MCF 10A (cell line): Measurements from ENCODE around the gene UBAP1L. TPM values are rescaled to one million over a fixed set of nuclear protein-coding genes. Genes with fewer than 3 reads are reported as not detected.
"Not testable (repeated sequence)": the region's sequence is repeated elsewhere in the genome, so short reads cannot be mapped to it uniquely, and the experiment has no call there.

Source experiments
- BruUV-seq: library from RNA; stranded (reverse); fragments of 400-500 nt; replicated peaks from 2 replicates; lab custom pipeline; 2021; lab: Mats Ljungman, UMichigan
- CTCF ChIA-PET: fragments of 300-600 bp; sonication (Branson Sonifier 250); formaldehyde crosslinking; extraction: SDS; loops from one replicate; lab custom pipeline; 2021; ENCODE audit warnings: antibody characterized with exemption, inconsistent platforms; lab: Yijun Ruan, JAX
- POLR2A ChIA-PET: fragments of 300-600, 350-650 bp; sonication (Branson Sonifier 250); formaldehyde crosslinking; extraction: SDS; loops from one replicate; lab custom pipeline; 2020; ENCODE audit warnings: antibody characterized with exemption, inconsistent platforms; lab: Yijun Ruan, JAX
- DNase-seq: peaks from one replicate; pipeline ENCODE4 v3.0.0-alpha.2; 2018; ENCODE audit not compliant: unreplicated experiment
- H3K27ac Mint-ChIP-seq: one replicate; pipeline ENCODE4 v1.8.0; 2022; ENCODE audit warnings: mild to moderate bottlenecking, low read depth, mixed read lengths; ENCODE audit not compliant: unreplicated experiment
- H3K27me3 Mint-ChIP-seq: one replicate; pipeline ENCODE4 v1.8.0; 2022; ENCODE audit warnings: mixed read lengths; ENCODE audit not compliant: insufficient read depth, unreplicated experiment
- H3K36me3 Mint-ChIP-seq: one replicate; pipeline ENCODE4 v1.8.0; 2022; ENCODE audit warnings: mild to moderate bottlenecking, moderate library complexity, mixed read lengths; ENCODE audit not compliant: insufficient read depth, unreplicated experiment
- H3K4me1 Mint-ChIP-seq: one replicate; pipeline ENCODE4 v1.8.0; 2022; ENCODE audit warnings: mixed read lengths; ENCODE audit not compliant: insufficient read depth, unreplicated experiment
- H3K4me3 Mint-ChIP-seq: one replicate; pipeline ENCODE4 v1.8.0; 2022; ENCODE audit warnings: mild to moderate bottlenecking, moderate library complexity, mixed read lengths; ENCODE audit not compliant: unreplicated experiment
- H3K9me3 Mint-ChIP-seq: one replicate; pipeline ENCODE4 v1.8.0; 2022; ENCODE audit warnings: mixed read lengths; ENCODE audit not compliant: unreplicated experiment
- intact Hi-C: fragments of 100-400 bp; cut with micrococcal nuclease; formaldehyde crosslinking; loops from 2 replicates; pipeline ENCODE4 v1.14.1; 2022
- total RNA-seq: library from RNA; stranded (reverse); gene quantifications from 2 replicates; pipeline ENCODE4 v1.2.3, GENCODE V29; 2022
- TF ChIP-seq, protein P1 (sequence below): fragments of 200-600 bp; IDR thresholded peaks from one replicate; pipeline ENCODE4 v1.8.0; 2022; ENCODE audit warnings: antibody characterized with exemption, mild to moderate bottlenecking; ENCODE audit not compliant: unreplicated experiment

The UBAP1L gene
- total RNA-seq, 1 experiment from 2014 or later: 3.0 TPM

- Mint-ChIP-seq H3K4me3 (no peak overlapping the region), H3K27me3 (no peaks in the 10 kb centered on the region), H3K9me3 (no peaks in the 10 kb centered on the region), H3K36me3 (peaks cover under 1% of the 10 kb centered on the region), H3K4me1 (no peaks in the 10 kb centered on the region), H3K27ac (no peak overlapping the region)
- no TSS peak for BruUV-seq
- POLR2A ChIA-PET: interaction anchor here (0.6 kb wide), 1 partner anchor 394 kb away, joined by 3 read pairs; no protein-coding TSS in a partner anchor
- intact Hi-C loops: no loop called here
- CTCF ChIA-PET: interaction anchor here (1.0 kb wide), 1 partner anchor 62 kb away, joined by 3 read pairs; no protein-coding TSS in a partner anchor
- DNase-seq: no peak
- TF ChIP-seq, protein P1, sequence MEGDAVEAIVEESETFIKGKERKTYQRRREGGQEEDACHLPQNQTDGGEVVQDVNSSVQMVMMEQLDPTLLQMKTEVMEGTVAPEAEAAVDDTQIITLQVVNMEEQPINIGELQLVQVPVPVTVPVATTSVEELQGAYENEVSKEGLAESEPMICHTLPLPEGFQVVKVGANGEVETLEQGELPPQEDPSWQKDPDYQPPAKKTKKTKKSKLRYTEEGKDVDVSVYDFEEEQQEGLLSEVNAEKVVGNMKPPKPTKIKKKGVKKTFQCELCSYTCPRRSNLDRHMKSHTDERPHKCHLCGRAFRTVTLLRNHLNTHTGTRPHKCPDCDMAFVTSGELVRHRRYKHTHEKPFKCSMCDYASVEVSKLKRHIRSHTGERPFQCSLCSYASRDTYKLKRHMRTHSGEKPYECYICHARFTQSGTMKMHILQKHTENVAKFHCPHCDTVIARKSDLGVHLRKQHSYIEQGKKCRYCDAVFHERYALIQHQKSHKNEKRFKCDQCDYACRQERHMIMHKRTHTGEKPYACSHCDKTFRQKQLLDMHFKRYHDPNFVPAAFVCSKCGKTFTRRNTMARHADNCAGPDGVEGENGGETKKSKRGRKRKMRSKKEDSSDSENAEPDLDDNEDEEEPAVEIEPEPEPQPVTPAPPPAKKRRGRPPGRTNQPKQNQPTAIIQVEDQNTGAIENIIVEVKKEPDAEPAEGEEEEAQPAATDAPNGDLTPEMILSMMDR: no peak
These were observed 19.8 kb downstream of the UBAP1L start for GRCh38 chr15:65095011-65095746.

DNA sequence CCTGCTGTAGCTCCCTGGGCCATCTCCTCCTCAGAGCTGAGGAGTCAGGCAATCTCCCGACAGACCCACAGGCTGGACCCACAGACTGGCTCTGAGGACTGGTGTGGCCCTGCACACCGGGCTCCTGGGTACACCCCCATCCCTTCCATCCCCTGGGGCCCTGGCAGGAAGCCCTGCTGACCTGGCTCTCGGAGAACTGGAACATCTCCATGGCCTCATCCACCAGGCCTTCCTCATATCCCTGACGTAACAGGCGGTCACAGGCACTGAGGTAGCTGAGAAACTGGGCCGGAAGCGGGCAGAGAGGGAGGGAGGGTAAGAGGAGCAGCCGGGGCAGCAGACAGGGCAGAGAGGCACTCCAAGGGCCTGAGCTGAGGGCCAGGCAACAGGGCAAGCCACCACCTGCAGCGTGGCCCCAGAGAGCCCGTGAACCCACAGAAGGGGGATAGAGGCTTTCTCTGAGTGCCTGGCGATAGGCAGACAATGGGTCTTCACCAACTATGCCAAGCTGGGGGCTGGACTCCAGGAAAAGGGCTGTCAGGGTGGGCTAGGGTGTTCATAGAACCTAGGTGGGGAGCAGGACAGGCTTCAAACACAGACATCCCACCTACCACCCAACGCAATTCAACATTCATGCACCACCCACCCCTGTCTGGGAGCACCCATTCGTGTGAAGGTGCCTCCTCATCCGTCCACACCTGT lies 20.6 kb downstream of the UBAP1L start:
- TF ChIP-seq, protein P1: no peak
- Mint-ChIP-seq H3K9me3 (no peaks in the 10 kb centered on the region), H3K27ac (no peak overlapping the region), H3K36me3 (no peaks in the 10 kb centered on the region), H3K4me3 (no peak overlapping the region), H3K4me1 (no peaks in the 10 kb centered on the region), H3K27me3 (no peaks in the 10 kb centered on the region)
- POLR2A ChIA-PET: no interaction called here
- no TSS peak for BruUV-seq
- CTCF ChIA-PET: no interaction called here
- no peak for DNase-seq
- intact Hi-C loops: no loop called here

- H3K4me3 Mint-ChIP-seq, H3K27ac Mint-ChIP-seq, H3K9me3 Mint-ChIP-seq, CTCF ChIA-PET, H3K4me1 Mint-ChIP-seq, H3K36me3 Mint-ChIP-seq, intact Hi-C loops, BruUV-seq, DNase-seq, H3K27me3 Mint-ChIP-seq: not testable (repeated sequence)
- POLR2A ChIA-PET: interaction anchor here (1.6 kb wide), 1 partner anchor 40 kb away, joined by 3 read pairs; no protein-coding TSS in a partner anchor
These were observed 21.2 kb downstream of the UBAP1L start for GRCh38 chr15:65093793-65094170.

- no peak overlapping the region for H3K27ac Mint-ChIP-seq
- ChIA-PET POLR2A (interaction anchor here (1.6 kb wide), 1 partner anchor 41 kb away, joined by 3 read pairs; no protein-coding TSS in a partner anchor), CTCF (no interaction called here)
- H3K27me3 Mint-ChIP-seq: no peaks in the 10 kb centered on the region
- H3K4me3 Mint-ChIP-seq: no peak overlapping the region
- DNase-seq: no peak
- H3K4me1 Mint-ChIP-seq: no peaks in the 10 kb centered on the region
- no peaks in the 10 kb centered on the region for H3K9me3 Mint-ChIP-seq
- no peaks in the 10 kb centered on the region for H3K36me3 Mint-ChIP-seq
- TF ChIP-seq, protein P1: no peak
- no TSS peak for BruUV-seq
- intact Hi-C loops: no loop called here
These were observed 21.8 kb downstream of the UBAP1L start for GRCh38 chr15:65092911-65093792.
